ENCODE measurements around the gene CHFR. TPM values are rescaled to one million over a fixed set of nuclear protein-coding genes. Genes with fewer than 3 reads are reported as not detected.
"Not testable (repeated sequence)": the region's sequence is repeated elsewhere in the genome, so short reads cannot be mapped to it uniquely, and the experiment has no call there.

Gene CHFR
- total RNA-seq, 4 donors from 2014 or later, result 6.1 to 54.0 (median 21.5) TPM

DNA sequence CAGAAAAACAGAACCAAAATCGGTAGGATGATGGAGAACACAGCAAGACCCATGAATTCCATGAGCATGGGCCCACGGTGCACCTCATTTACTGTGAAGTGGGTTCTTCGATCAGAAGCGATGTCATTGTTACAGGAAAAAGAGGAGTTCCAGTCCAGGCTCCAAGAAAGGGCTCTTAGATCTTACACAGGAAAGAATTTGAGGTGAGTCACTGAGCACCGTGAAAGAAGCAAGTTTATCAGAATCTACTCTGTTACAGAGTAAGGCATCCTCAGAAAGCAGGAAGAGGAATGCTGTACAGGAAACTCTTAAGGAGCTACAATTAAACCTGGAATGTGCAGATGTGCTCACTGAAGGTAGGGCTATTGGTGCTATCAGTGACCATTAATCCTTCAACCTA lies 11.6 kb upstream of the CHFR start:
- H3K9me3 ChIP-seq, result no peaks in the 10 kb centered on the region
- no peak for TF ChIP-seq POLR2A (IDR thresholded peaks at IDR 0.05)
- TF ChIP-seq, protein P1, sequence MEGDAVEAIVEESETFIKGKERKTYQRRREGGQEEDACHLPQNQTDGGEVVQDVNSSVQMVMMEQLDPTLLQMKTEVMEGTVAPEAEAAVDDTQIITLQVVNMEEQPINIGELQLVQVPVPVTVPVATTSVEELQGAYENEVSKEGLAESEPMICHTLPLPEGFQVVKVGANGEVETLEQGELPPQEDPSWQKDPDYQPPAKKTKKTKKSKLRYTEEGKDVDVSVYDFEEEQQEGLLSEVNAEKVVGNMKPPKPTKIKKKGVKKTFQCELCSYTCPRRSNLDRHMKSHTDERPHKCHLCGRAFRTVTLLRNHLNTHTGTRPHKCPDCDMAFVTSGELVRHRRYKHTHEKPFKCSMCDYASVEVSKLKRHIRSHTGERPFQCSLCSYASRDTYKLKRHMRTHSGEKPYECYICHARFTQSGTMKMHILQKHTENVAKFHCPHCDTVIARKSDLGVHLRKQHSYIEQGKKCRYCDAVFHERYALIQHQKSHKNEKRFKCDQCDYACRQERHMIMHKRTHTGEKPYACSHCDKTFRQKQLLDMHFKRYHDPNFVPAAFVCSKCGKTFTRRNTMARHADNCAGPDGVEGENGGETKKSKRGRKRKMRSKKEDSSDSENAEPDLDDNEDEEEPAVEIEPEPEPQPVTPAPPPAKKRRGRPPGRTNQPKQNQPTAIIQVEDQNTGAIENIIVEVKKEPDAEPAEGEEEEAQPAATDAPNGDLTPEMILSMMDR (IDR thresholded peaks at IDR 0.05), result no peak
- no peaks in the 10 kb centered on the region for H3K27me3 ChIP-seq
- no peaks in the 10 kb centered on the region for H3K4me1 ChIP-seq
- no peak overlapping the region for H3K27ac ChIP-seq
- H3K36me3 ChIP-seq, result no peaks in the 10 kb centered on the region
- intact Hi-C loops (cut with DNase I; ENCODE audit: low total_unique reads), result no loop called here
- no peak for DNase-seq
- H3K4me3 ChIP-seq, result no peak overlapping the region

DNA sequence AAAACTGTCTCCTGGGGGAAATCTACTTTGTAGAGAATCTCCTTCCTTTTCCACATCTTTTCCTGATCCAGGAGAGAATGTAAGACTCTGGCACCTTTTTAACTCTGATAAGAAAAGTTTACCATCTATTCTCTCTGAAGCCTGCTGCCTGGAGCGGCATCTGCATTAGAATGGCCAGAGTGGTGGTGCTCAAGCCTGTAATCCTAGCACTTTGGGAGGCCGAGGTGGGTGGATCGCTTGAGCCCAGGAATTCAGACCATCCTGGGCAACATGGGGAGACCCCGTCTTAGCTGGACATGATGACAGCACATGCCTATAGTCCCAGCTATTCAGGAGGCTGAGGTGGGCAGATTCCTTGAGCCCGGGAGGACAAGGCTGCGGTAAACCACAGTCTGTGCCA lies 1.4 kb upstream of the CHFR start:
- Histone ChIP-seq H3K4me3 (no peak overlapping the region), H3K4me1 (no peaks in the 10 kb centered on the region), H3K27ac (peak overlapping the region; percentile 90 to 91), H3K36me3 (no peaks in the 10 kb centered on the region), H3K27me3 (no peaks in the 10 kb centered on the region), H3K9me3 (no peaks in the 10 kb centered on the region)
- DNase-seq, result no peak
- intact Hi-C loops (cut with DNase I; ENCODE audit: low total_unique reads), result no loop called here
- TF ChIP-seq POLR2A (IDR thresholded peaks at IDR 0.05), result no peak
- TF ChIP-seq, protein P1 (IDR thresholded peaks at IDR 0.05), result no peak

DNA sequence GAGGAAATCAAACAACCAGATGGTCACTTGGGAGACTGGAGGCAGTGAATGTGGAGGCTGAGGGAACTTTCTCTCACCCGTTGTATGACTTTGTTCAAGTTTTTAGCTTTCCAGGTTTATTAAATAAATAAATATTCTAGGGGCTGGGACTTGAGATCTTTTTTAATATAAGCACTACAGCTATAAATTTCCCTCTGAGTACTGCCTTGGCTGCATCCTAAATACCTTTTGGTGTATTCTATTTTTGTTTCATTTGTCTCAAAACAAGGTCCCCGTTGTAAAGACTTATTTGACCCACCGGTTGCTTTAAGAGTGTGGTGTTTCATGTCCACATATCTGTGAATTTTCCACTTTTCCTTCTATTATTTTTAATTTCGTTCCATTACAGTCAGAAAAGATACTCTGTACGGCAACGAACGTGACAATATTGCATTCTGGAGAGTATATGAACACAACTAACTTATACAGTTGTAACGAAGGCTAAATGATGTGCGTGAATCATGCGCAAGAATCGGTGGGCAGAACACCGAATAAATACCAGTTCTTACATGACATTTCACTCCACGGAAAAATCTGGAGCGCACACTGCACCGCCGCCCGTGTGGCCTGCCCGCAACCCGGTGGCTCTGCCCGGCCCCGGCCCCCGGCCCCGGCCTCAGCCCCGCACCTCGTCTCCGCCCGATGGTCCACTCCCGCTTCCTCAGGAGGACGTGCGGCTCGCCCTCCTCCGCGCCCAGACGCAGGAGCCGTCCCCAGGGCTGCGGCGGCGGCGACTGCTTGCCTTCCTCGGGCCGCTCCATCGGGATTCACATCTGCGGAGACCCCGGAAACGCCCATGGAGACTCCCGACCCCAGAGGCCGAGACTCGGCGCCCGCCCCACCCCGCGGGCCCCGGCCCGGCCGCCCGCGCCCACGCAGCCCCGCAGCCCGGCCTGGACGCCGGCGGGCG lies 602 bp downstream of the CHFR start:
- Histone ChIP-seq H3K27me3 (no peaks in the 10 kb centered on the region), H3K4me1 (no peaks in the 10 kb centered on the region), H3K27ac (peak overlapping the region; percentile 78 to 90), H3K9me3 (no peaks in the 10 kb centered on the region), H3K36me3 (no peaks in the 10 kb centered on the region), H3K4me3 (peak overlapping the region; percentile 68 to 90)
- intact Hi-C loops (cut with DNase I; ENCODE audit: low total_unique reads), result no loop called here
- TF ChIP-seq, protein P1 (IDR thresholded peaks at IDR 0.05), result no peak
- no peak for TF ChIP-seq POLR2A (IDR thresholded peaks at IDR 0.05)
- peak in 1 of 2 donors; percentile 25 for DNase-seq

DNA sequence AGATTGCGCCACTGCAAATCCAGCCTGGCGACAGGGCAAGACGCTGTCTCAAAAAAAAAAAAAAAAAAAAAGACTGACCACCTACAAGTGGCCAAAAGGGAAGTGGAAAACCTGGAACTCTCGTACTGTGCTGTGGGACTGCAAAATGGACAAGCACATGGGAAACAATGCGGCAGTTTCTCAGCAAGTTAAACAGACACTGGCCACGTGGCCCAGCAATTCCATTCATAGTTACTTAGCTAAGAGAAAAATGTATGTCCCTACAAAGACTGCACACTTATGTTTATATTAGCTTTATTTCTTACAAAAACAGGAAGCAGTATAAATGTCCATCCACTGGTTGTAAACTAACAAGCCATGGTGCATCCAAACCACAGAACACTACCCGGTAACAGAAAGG lies 5.6 kb downstream of the CHFR start:
- H3K9me3 ChIP-seq, result no peaks in the 10 kb centered on the region
- no peak for DNase-seq
- no peak overlapping the region for H3K4me3 ChIP-seq
- intact Hi-C loops (cut with DNase I; ENCODE audit: low total_unique reads), result no loop called here
- TF ChIP-seq, protein P1 (IDR thresholded peaks at IDR 0.05), result no peak
- TF ChIP-seq POLR2A (IDR thresholded peaks at IDR 0.05), result no peak
- H3K36me3 ChIP-seq, result no peaks in the 10 kb centered on the region
- H3K4me1 ChIP-seq, result no peaks in the 10 kb centered on the region
- H3K27ac ChIP-seq, result no peak overlapping the region
- H3K27me3 ChIP-seq, result no peaks in the 10 kb centered on the region

DNA sequence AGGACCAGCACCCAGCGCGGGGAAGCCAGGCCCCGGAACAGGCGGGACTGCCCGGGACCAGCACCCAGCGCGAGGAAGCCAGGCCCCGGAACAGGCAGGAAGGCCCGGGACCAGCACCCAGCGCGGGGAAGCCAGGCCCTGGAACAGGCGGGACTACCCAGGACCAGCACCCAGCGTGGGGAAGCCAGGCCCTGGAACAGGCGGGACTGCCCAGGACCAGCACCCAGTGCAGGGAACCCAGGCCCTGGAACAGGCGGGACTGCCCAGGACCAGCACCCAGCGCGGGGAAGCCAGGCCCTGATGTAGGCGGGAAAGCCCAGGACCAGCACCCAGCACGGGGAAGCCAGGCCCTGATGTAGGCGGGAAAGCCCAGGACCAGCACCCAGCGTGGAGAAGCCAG lies 12.8 kb downstream of the CHFR start:
- H3K36me3 ChIP-seq; H3K27me3 ChIP-seq; H3K27ac ChIP-seq; H3K9me3 ChIP-seq; H3K4me3 ChIP-seq; intact Hi-C loops (cut with DNase I; ENCODE audit: low total_unique reads); H3K4me1 ChIP-seq; DNase-seq: not testable (repeated sequence)

Data from uterus (tissue), 4 donors.